IMR-90 (cell line): ENCODE measurements around the gene CENPP. TPM values are rescaled to one million over a fixed set of nuclear protein-coding genes. Genes with fewer than 3 reads are reported as not detected.

ENCODE experiments used
- ATAC-seq: fragments of 200-7000 bp; cut with Tn5 transposase; 2 replicates; pipeline ENCODE4 v1.9.1; 2020; ENCODE audit warnings: low read depth, mild to moderate bottlenecking, moderate library complexity
- BruUV-seq: library from RNA; stranded (reverse); fragments of 400-500 nt; replicated peaks from 2 replicates; lab custom pipeline; 2021; lab: Mats Ljungman, UMichigan
- CTCF ChIA-PET: fragments of 300-600 bp; formaldehyde crosslinking; extraction: SDS; loops from one replicate; lab custom pipeline; 2021; ENCODE audit warnings: antibody characterized with exemption; lab: Yijun Ruan, JAX
- POLR2A ChIA-PET: fragments of 300-600 bp; sonication (Branson Sonifier 250); formaldehyde crosslinking; loops from one replicate; lab custom pipeline; 2022; ENCODE audit warnings: antibody characterized with exemption; ENCODE audit not compliant: unreplicated experiment; lab: Charles Lee
- DNase-seq: peaks from one replicate; pipeline ENCODE4 v3.0.0; 2013
- H2AFZ ChIP-seq: replicated peaks from 2 replicates; pipeline ENCODE3; 2013; ENCODE audit warnings: low read length, mild to moderate bottlenecking; ENCODE audit not compliant: poor library complexity
- H2AK5ac ChIP-seq: 2 replicates; pipeline ENCODE4 v1.6.1; 2013; ENCODE audit warnings: low read depth, low read length, inconsistent platforms
- H2AK9ac ChIP-seq: replicated peaks from 2 replicates; pipeline ENCODE3; 2013; ENCODE audit warnings: mild to moderate bottlenecking, low read depth, low read length, moderate library complexity; ENCODE audit not compliant: poor library complexity
- H2BK120ac ChIP-seq: 2 replicates; pipeline ENCODE4 v1.6.1; 2013; ENCODE audit warnings: low read depth, low read length, inconsistent platforms
- H2BK15ac ChIP-seq: 3 replicates; pipeline ENCODE4 v1.6.1; 2013; ENCODE audit warnings: low read depth, low read length, inconsistent platforms
- H2BK20ac ChIP-seq: 2 replicates; pipeline ENCODE4 v1.6.1; 2013; ENCODE audit warnings: low read depth, mild to moderate bottlenecking, inconsistent platforms, low read length, moderate library complexity
- H2BK5ac ChIP-seq: 2 replicates; pipeline ENCODE4 v1.6.1; 2013; ENCODE audit warnings: mild to moderate bottlenecking, low read depth, low read length, inconsistent platforms; ENCODE audit not compliant: poor library complexity, severe bottlenecking
- H3K14ac ChIP-seq: replicated peaks from 2 replicates; pipeline ENCODE4 v1.6.1; 2013; ENCODE audit warnings: low read depth, low read length, inconsistent platforms
- H3K18ac ChIP-seq: 2 replicates; pipeline ENCODE4 v1.6.1; 2013; ENCODE audit warnings: low read depth, low read length, control low read depth
- H3K23ac ChIP-seq: 2 replicates; pipeline ENCODE4 v1.6.1; 2013; ENCODE audit warnings: low read depth, low read length, inconsistent platforms
- H3K27ac ChIP-seq: 2 replicates; pipeline ENCODE4 v1.5.1; 2013; ENCODE audit warnings: mild to moderate bottlenecking, control low read depth, low read length; ENCODE audit not compliant: insufficient read depth
- H3K27me3 ChIP-seq: 2 replicates; pipeline ENCODE4 v1.6.1; 2013; ENCODE audit warnings: low read length; ENCODE audit not compliant: control insufficient read depth, insufficient read depth
- H3K36me3 ChIP-seq: 2 replicates; pipeline ENCODE4 v1.6.1; 2013; ENCODE audit warnings: low read length, mixed read lengths; ENCODE audit not compliant: control insufficient read depth, insufficient read depth
- H3K4ac ChIP-seq: 2 replicates; pipeline ENCODE4 v1.6.1; 2013; ENCODE audit warnings: low read depth, low read length, inconsistent platforms
- H3K4me1 ChIP-seq: 2 replicates; pipeline ENCODE4 v1.6.1; 2013; ENCODE audit warnings: low read length, mixed read lengths; ENCODE audit not compliant: control insufficient read depth, insufficient read depth
- H3K4me2 ChIP-seq: 2 replicates; pipeline ENCODE4 v1.6.1; 2013; ENCODE audit warnings: low read depth, mild to moderate bottlenecking, control low read depth, low read length, moderate library complexity
- H3K4me3 ChIP-seq: 2 replicates; pipeline ENCODE4 v1.5.1; 2013; ENCODE audit warnings: low read depth, mild to moderate bottlenecking, control low read depth, low read length, moderate library complexity; ENCODE audit not compliant: insufficient read depth
- H3K56ac ChIP-seq: 2 replicates; pipeline ENCODE4 v1.6.1; 2013; ENCODE audit warnings: low read length, inconsistent platforms; ENCODE audit not compliant: insufficient read depth; ENCODE audit errors: extremely low read depth
- H3K79me1 ChIP-seq, 2 experiments: 2 replicates each; pipeline ENCODE4 v1.6.1; 2013; ENCODE audit warnings: low read length in 2 of 2, inconsistent platforms in 1 of 2, low read depth in 1 of 2
- H3K9ac ChIP-seq: 2 replicates; pipeline ENCODE4 v1.6.1; 2013; ENCODE audit warnings: low read depth, low read length, control low read depth
- H3K9me1 ChIP-seq: 2 replicates; pipeline ENCODE4 v1.6.1; 2013; ENCODE audit warnings: low read length, inconsistent platforms; ENCODE audit not compliant: insufficient read depth
- H3K9me3 ChIP-seq: 2 replicates; pipeline ENCODE4 v1.6.1; 2013; ENCODE audit warnings: low read length; ENCODE audit not compliant: control insufficient read depth, insufficient read depth
- H4K20me1 ChIP-seq: 2 replicates; pipeline ENCODE4 v1.6.1; 2013; ENCODE audit warnings: low read length, inconsistent platforms; ENCODE audit not compliant: insufficient read depth
- H4K5ac ChIP-seq: 2 replicates; pipeline ENCODE4 v1.6.1; 2013; ENCODE audit warnings: mild to moderate bottlenecking, low read depth, low read length, control low read depth
- H4K8ac ChIP-seq, 2 experiments: 2 replicates each; pipeline ENCODE4 v1.6.1; 2013; ENCODE audit warnings: low read depth in 2 of 2, low read length in 2 of 2, control low read depth in 1 of 2, inconsistent platforms in 1 of 2
- H4K91ac ChIP-seq: 2 replicates; pipeline ENCODE4 v1.6.1; 2013; ENCODE audit warnings: low read depth, low read length, inconsistent platforms; ENCODE audit not compliant: insufficient read depth
- BHLHE40 ChIP-seq: fragments of 150-350 bp; IDR thresholded peaks from 2 replicates; pipeline ENCODE4 v1.6.1; 2016; ENCODE audit warnings: mild to moderate bottlenecking, low read depth, low read length
- CEBPB ChIP-seq: IDR thresholded peaks from 2 replicates; pipeline ENCODE4 v1.6.1; 2012; ENCODE audit warnings: low read depth, low read length, improper control_type of control experiment
- CHD1 ChIP-seq: IDR thresholded peaks from 2 replicates; pipeline ENCODE4 v1.6.1; 2012; ENCODE audit warnings: low read depth, low read length, improper control_type of control experiment
- CTCF ChIP-seq: conservative IDR thresholded peaks from 2 replicates; pipeline ENCODE4 v1.5.1; 2012; ENCODE audit warnings: mild to moderate bottlenecking, low read depth, low read length, improper control_type of control experiment
- ELK1 ChIP-seq: fragments of 150-350 bp; IDR thresholded peaks from 2 replicates; pipeline ENCODE4 v1.6.1; 2016; ENCODE audit warnings: low read depth, mild to moderate bottlenecking, low read length, moderate library complexity, borderline replicate concordance
- FOS ChIP-seq: fragments of 150-350 bp; IDR thresholded peaks from 2 replicates; pipeline ENCODE4 v1.6.1; 2016; ENCODE audit warnings: low read depth, low read length
- MAFK ChIP-seq: IDR thresholded peaks from 2 replicates; pipeline ENCODE4 v1.6.1; 2012; ENCODE audit warnings: low read depth, low read length, improper control_type of control experiment
- MAZ ChIP-seq: IDR thresholded peaks from 2 replicates; pipeline ENCODE4 v1.6.1; 2012; ENCODE audit warnings: low read depth, mild to moderate bottlenecking, low read length, improper control_type of control experiment, moderate library complexity, borderline replicate concordance
- MXI1 ChIP-seq: IDR thresholded peaks from 2 replicates; pipeline ENCODE4 v1.6.1; 2012; ENCODE audit warnings: low read depth, mild to moderate bottlenecking, low read length, moderate library complexity, borderline replicate concordance
- NFE2L2 ChIP-seq: fragments of 150-350 bp; IDR thresholded peaks from 2 replicates; pipeline ENCODE4 v1.6.1; 2016; ENCODE audit warnings: low read depth, mild to moderate bottlenecking, low read length
- POLR2A ChIP-seq: IDR thresholded peaks from 2 replicates; pipeline ENCODE4 v1.6.1; 2012; ENCODE audit warnings: mild to moderate bottlenecking, low read depth, low read length
- RAD21 ChIP-seq: IDR thresholded peaks from 2 replicates; pipeline ENCODE4 v1.6.1; 2012; ENCODE audit warnings: low read length, improper control_type of control experiment
- RCOR1 ChIP-seq: IDR thresholded peaks from 2 replicates; pipeline ENCODE4 v1.6.1; 2012; ENCODE audit warnings: mild to moderate bottlenecking, low read length, improper control_type of control experiment; ENCODE audit not compliant: insufficient replicate concordance
- RFX5 ChIP-seq: IDR thresholded peaks from 2 replicates; pipeline ENCODE4 v1.8.0; 2012; ENCODE audit warnings: low read depth, mild to moderate bottlenecking, low read length, moderate library complexity
- SMC3 ChIP-seq: fragments of 150-350 bp; IDR thresholded peaks from 2 replicates; pipeline ENCODE4 v1.6.1; 2016; ENCODE audit warnings: low read depth, mild to moderate bottlenecking, antibody characterized with exemption, low read length, moderate library complexity
- USF2 ChIP-seq: fragments of 150-350 bp; IDR thresholded peaks from 2 replicates; pipeline ENCODE4 v1.6.1; 2017; ENCODE audit warnings: mild to moderate bottlenecking, antibody characterized with exemption, low read length, low read depth
- WGBS, 2 experiments: methylation state at CpG; one replicate each; pipeline versions ENCODE4 v1.1.5 to v1.1.7; 2013; ENCODE audit warnings: missing lambda C conversion rate in 2 of 2; ENCODE audit not compliant: insufficient read length in 1 of 2; ENCODE audit errors: extremely low coverage in 2 of 2; 5-methylcytosine and 5-hydroxymethylcytosine counted together
- dilution Hi-C: fragments of 300-500 bp; cut with HindIII; formaldehyde crosslinking; loops from one replicate; pipeline ENCODE4 v1.14.3; 2018; ENCODE audit warnings: low sequenced_read_pairs; ENCODE audit not compliant: unreplicated experiment
- in situ Hi-C: fragments of 300-500 bp; cut with MboI; formaldehyde crosslinking; loops from 3 replicates; pipeline ENCODE4 v1.14.3; 2019; ENCODE audit warnings: low sequenced_read_pairs, inconsistent platforms, mixed read lengths
- intact Hi-C: fragments of 100-400 bp; cut with micrococcal nuclease; formaldehyde crosslinking; loops from 2 replicates; pipeline ENCODE4 v1.10.0; 2022
- polyA plus RNA-seq, 3 experiments: library from polyadenylated mRNA; depleted of rRNA; stranded (reverse); fragments of >200 nt; gene quantifications; 2 replicates each; pipeline ENCODE4 v1.2.3, GENCODE V29; 2012; ENCODE audit warnings: low replicate concordance in 1 of 3
- total RNA-seq: library from RNA; depleted of rRNA; stranded (reverse); fragments of >200 nt; gene quantifications from 2 replicates; pipeline ENCODE4 v1.2.3, GENCODE V29; 2012

CENPP gene
- total and polyA plus RNA-seq, 2 of the 4 experiments (the other 2 are of a cell fraction), result 1.4 to 2.0 TPM

GRCh38 chr9:92650296-92650695 is 324.5 kb downstream of the CENPP start:
- peaks cover 8% of the 10 kb centered on the region; the same call in 1 of the 2 replicates for H4K20me1 ChIP-seq
- no peaks in the 10 kb centered on the region for H3K9me3 ChIP-seq
- H4K5ac ChIP-seq, result no peak overlapping the region
- no peak overlapping the region for H3K9ac ChIP-seq
- H3K4ac ChIP-seq, result no peak overlapping the region
- BruUV-seq, result no TSS peak
- ATAC-seq (no peak), DNase-seq (no peak)
- no peak overlapping the region for H3K4me2 ChIP-seq
- H2BK20ac ChIP-seq, result no peak overlapping the region
- dilution Hi-C loops (no loop called here), intact Hi-C loops (no loop called here), in situ Hi-C loops (no loop called here)
- no CpG with 5 or more reads among the region's 6 CpGs for WGBS, 2 experiments
- H4K8ac ChIP-seq, result no peak overlapping the region
- H3K79me1 ChIP-seq, result peaks cover 15 to 47% of the 10 kb centered on the region in 2 experiments
- H3K4me3 ChIP-seq, result no peak overlapping the region
- no peak overlapping the region for H3K23ac ChIP-seq
- H3K27ac ChIP-seq, result no peak overlapping the region
- H2BK15ac ChIP-seq, result no peak overlapping the region
- no peak overlapping the region for H3K18ac ChIP-seq
- ChIA-PET POLR2A (no interaction called here), CTCF (no interaction called here)
- TF ChIP-seq RFX5 (no peak), MAZ (no peak), NFE2L2 (no peak), CEBPB (no peak), MXI1 (no peak), MAFK (no peak), CTCF (no peak), RAD21 (no peak), POLR2A (no peak), FOS (no peak), CHD1 (no peak), SMC3 (no peak), ELK1 (no peak), BHLHE40 (no peak), USF2 (no peak), RCOR1 (no peak)
- peaks cover 12% of the 10 kb centered on the region; the same call in 1 of the 2 replicates for H3K9me1 ChIP-seq
- H2BK120ac ChIP-seq, result no peak overlapping the region
- no peak overlapping the region for H2AK5ac ChIP-seq
- no peaks in the 10 kb centered on the region for H3K27me3 ChIP-seq
- no peak overlapping the region for H2AFZ ChIP-seq
- H3K36me3 ChIP-seq, result peaks cover 48% of the 10 kb centered on the region
- H2BK5ac ChIP-seq, result no peak overlapping the region
- H3K56ac ChIP-seq, result no peak overlapping the region
- H3K14ac ChIP-seq, result no peak overlapping the region
- no peak overlapping the region for H2AK9ac ChIP-seq
- H4K91ac ChIP-seq, result no peak overlapping the region
- H3K4me1 ChIP-seq, result peaks cover 2% of the 10 kb centered on the region; the same call in 1 of the 2 replicates
